MCF 10A (cell line): ENCODE measurements around the gene CSMD2. TPM values are rescaled to one million over a fixed set of nuclear protein-coding genes. Genes with fewer than 3 reads are reported as not detected.

Experiments
- BruUV-seq: library from RNA; stranded (reverse); fragments of 400-500 nt; replicated peaks from 2 replicates; lab custom pipeline; 2021; lab: Mats Ljungman, UMichigan
- CTCF ChIA-PET: fragments of 300-600 bp; sonication (Branson Sonifier 250); formaldehyde crosslinking; extraction: SDS; loops from one replicate; lab custom pipeline; 2021; ENCODE audit warnings: antibody characterized with exemption, inconsistent platforms; lab: Yijun Ruan, JAX
- POLR2A ChIA-PET: fragments of 300-600, 350-650 bp; sonication (Branson Sonifier 250); formaldehyde crosslinking; extraction: SDS; loops from one replicate; lab custom pipeline; 2020; ENCODE audit warnings: antibody characterized with exemption, inconsistent platforms; lab: Yijun Ruan, JAX
- DNase-seq: peaks from one replicate; pipeline ENCODE4 v3.0.0-alpha.2; 2018; ENCODE audit not compliant: unreplicated experiment
- H3K27ac Mint-ChIP-seq: one replicate; pipeline ENCODE4 v1.8.0; 2022; ENCODE audit warnings: mild to moderate bottlenecking, low read depth, mixed read lengths; ENCODE audit not compliant: unreplicated experiment
- H3K27me3 Mint-ChIP-seq: one replicate; pipeline ENCODE4 v1.8.0; 2022; ENCODE audit warnings: mixed read lengths; ENCODE audit not compliant: insufficient read depth, unreplicated experiment
- H3K36me3 Mint-ChIP-seq: one replicate; pipeline ENCODE4 v1.8.0; 2022; ENCODE audit warnings: mild to moderate bottlenecking, moderate library complexity, mixed read lengths; ENCODE audit not compliant: insufficient read depth, unreplicated experiment
- H3K4me1 Mint-ChIP-seq: one replicate; pipeline ENCODE4 v1.8.0; 2022; ENCODE audit warnings: mixed read lengths; ENCODE audit not compliant: insufficient read depth, unreplicated experiment
- H3K4me3 Mint-ChIP-seq: one replicate; pipeline ENCODE4 v1.8.0; 2022; ENCODE audit warnings: mild to moderate bottlenecking, moderate library complexity, mixed read lengths; ENCODE audit not compliant: unreplicated experiment
- H3K9me3 Mint-ChIP-seq: one replicate; pipeline ENCODE4 v1.8.0; 2022; ENCODE audit warnings: mixed read lengths; ENCODE audit not compliant: unreplicated experiment
- intact Hi-C: fragments of 100-400 bp; cut with micrococcal nuclease; formaldehyde crosslinking; loops from 2 replicates; pipeline ENCODE4 v1.14.1; 2022
- total RNA-seq: library from RNA; stranded (reverse); gene quantifications from 2 replicates; pipeline ENCODE4 v1.2.3, GENCODE V29; 2022
- TF ChIP-seq, protein P1 (sequence below): fragments of 200-600 bp; IDR thresholded peaks from one replicate; pipeline ENCODE4 v1.8.0; 2022; ENCODE audit warnings: antibody characterized with exemption, mild to moderate bottlenecking; ENCODE audit not compliant: unreplicated experiment

The CSMD2 gene
- total RNA-seq, 1 experiment from 2014 or later, result not detected

DNA sequence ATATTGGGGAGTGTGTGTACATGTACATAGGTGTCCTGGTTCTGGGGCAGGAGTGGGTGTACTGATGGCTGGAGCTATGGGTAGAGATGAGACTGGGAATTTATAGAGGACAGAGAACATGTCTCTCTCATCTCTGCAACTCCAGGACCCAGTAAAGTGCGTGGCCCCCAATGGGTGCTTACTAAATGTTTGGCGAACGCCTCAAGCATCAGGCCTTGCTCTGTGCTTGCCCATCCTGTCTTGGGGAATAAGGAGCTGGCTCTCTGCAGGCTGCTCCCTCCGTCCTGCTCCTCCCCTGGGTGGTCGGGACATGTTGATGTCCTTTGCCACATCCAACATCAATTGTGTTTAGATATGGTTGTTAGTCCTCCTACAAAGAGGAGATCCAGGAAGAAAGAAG, 530.9 kb downstream of the CSMD2 start:
- no TSS peak for BruUV-seq
- POLR2A ChIA-PET, result no interaction called here
- Mint-ChIP-seq H3K36me3 (no peaks in the 10 kb centered on the region), H3K4me1 (peaks cover 6% of the 10 kb centered on the region), H3K27ac (no peak overlapping the region), H3K27me3 (peaks cover 62% of the 10 kb centered on the region), H3K4me3 (no peak overlapping the region), H3K9me3 (no peaks in the 10 kb centered on the region)
- CTCF ChIA-PET, result interaction anchor here (0.5 to 2.8 kb wide), 25 partner anchors 8 to 1231 kb away, joined by 3 to 32 read pairs (median 4); no protein-coding TSS in a partner anchor
- TF ChIP-seq, protein P1, sequence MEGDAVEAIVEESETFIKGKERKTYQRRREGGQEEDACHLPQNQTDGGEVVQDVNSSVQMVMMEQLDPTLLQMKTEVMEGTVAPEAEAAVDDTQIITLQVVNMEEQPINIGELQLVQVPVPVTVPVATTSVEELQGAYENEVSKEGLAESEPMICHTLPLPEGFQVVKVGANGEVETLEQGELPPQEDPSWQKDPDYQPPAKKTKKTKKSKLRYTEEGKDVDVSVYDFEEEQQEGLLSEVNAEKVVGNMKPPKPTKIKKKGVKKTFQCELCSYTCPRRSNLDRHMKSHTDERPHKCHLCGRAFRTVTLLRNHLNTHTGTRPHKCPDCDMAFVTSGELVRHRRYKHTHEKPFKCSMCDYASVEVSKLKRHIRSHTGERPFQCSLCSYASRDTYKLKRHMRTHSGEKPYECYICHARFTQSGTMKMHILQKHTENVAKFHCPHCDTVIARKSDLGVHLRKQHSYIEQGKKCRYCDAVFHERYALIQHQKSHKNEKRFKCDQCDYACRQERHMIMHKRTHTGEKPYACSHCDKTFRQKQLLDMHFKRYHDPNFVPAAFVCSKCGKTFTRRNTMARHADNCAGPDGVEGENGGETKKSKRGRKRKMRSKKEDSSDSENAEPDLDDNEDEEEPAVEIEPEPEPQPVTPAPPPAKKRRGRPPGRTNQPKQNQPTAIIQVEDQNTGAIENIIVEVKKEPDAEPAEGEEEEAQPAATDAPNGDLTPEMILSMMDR, result no peak
- DNase-seq, result no peak
- intact Hi-C loops, result no loop called here

GRCh38 chr1:33633019-33633801, 531.8 kb downstream of the CSMD2 start:
- no peaks in the 10 kb centered on the region for H3K36me3 Mint-ChIP-seq
- intact Hi-C loops, result loop anchor here (1.0 to 2.0 kb wide), 2 partner anchors 965 to 1110 kb away; no protein-coding TSS in a partner anchor
- H3K4me3 Mint-ChIP-seq, result no peak overlapping the region
- peaks cover 6% of the 10 kb centered on the region for H3K4me1 Mint-ChIP-seq
- ChIA-PET POLR2A (no interaction called here), CTCF (interaction anchor here (0.5 to 2.8 kb wide), 53 partner anchors 9 to 1232 kb away, joined by 3 to 32 read pairs (median 3); partner anchors contain the start of gene GJB5)
- H3K9me3 Mint-ChIP-seq, result no peaks in the 10 kb centered on the region
- DNase-seq, result peak; percentile 88
- H3K27ac Mint-ChIP-seq, result no peak overlapping the region
- TF ChIP-seq, protein P1, result peak; percentile 94
- peaks cover 62% of the 10 kb centered on the region for H3K27me3 Mint-ChIP-seq
- BruUV-seq, result no TSS peak

- intact Hi-C loops, result no loop called here
- Mint-ChIP-seq H3K27ac (no peak overlapping the region), H3K4me1 (peaks cover 6% of the 10 kb centered on the region), H3K36me3 (no peaks in the 10 kb centered on the region), H3K9me3 (no peaks in the 10 kb centered on the region), H3K4me3 (no peak overlapping the region), H3K27me3 (peaks cover 69% of the 10 kb centered on the region)
- TF ChIP-seq, protein P1, result no peak
- no peak for DNase-seq
- BruUV-seq, result no TSS peak
- POLR2A ChIA-PET, result no interaction called here
- CTCF ChIA-PET, result interaction anchor here (0.7 to 1.6 kb wide), 7 partner anchors 8 to 1152 kb away, joined by 3 to 7 read pairs (median 3); no protein-coding TSS in a partner anchor
These were observed 534.3 kb downstream of the CSMD2 start for GRCh38 chr1:33630686-33631085.

- DNase-seq, result no peak
- H3K27me3 Mint-ChIP-seq, result peaks cover 57% of the 10 kb centered on the region
- no peak overlapping the region for H3K4me3 Mint-ChIP-seq
- ChIA-PET POLR2A (no interaction called here), CTCF (no interaction called here)
- intact Hi-C loops, result no loop called here
- H3K4me1 Mint-ChIP-seq, result no peaks in the 10 kb centered on the region
- TF ChIP-seq, protein P1, result no peak
- H3K36me3 Mint-ChIP-seq, result no peaks in the 10 kb centered on the region
- H3K27ac Mint-ChIP-seq, result no peak overlapping the region
- BruUV-seq, result no TSS peak
- H3K9me3 Mint-ChIP-seq, result no peaks in the 10 kb centered on the region
These were observed 538.2 kb downstream of the CSMD2 start for GRCh38 chr1:33626801-33627200.
